NCI-H1092 treated with DMSO at 0.1 percent for 48 hours (cell line): ENCODE data around the gene EMC8.

Experiments used
- DNase-seq: peaks from one replicate; lab custom pipeline; 2025; lab: John Stamatoyannopoulos, UW

Gene EMC8

GRCh38 chr16:85730186-85730465, 69.2 kb downstream of the EMC8 start:
- DNase-seq = no peak

- no peak for DNase-seq
Measured at GRCh38 chr16:85729452-85730185, 69.7 kb downstream of the EMC8 start.

DNA sequence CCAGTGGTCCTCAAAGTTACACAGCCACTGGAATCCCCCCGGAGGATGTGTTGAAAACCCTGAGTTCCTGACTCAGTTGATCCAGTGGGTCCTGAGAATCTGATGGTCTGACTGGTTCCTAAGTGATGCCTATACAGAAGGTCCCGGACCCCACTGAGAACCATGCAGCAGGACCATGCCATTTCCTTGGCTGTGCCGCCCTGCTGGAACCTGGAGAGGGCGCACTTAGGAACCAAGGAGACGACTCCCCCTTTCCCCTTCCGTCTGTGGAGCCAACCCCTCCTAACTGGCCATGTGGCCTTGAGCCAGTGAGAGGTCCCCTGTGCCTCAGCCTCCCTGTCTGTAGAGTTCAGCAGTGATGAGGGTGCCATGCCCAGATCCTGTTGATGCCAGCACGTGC, 70.5 kb downstream of the EMC8 start:
- DNase-seq = no peak
